ENCODE results near the gene S100A7A. TPM values are rescaled to one million over a fixed set of nuclear protein-coding genes. Genes with fewer than 3 reads are reported as not detected.

S100A7A gene
- total and polyA plus RNA-seq, 2 of the 8 experiments (the other 6 are each of a cell fraction or from before 2014, with no cell fraction given), result not detected

- TF ChIP-seq, protein P1, sequence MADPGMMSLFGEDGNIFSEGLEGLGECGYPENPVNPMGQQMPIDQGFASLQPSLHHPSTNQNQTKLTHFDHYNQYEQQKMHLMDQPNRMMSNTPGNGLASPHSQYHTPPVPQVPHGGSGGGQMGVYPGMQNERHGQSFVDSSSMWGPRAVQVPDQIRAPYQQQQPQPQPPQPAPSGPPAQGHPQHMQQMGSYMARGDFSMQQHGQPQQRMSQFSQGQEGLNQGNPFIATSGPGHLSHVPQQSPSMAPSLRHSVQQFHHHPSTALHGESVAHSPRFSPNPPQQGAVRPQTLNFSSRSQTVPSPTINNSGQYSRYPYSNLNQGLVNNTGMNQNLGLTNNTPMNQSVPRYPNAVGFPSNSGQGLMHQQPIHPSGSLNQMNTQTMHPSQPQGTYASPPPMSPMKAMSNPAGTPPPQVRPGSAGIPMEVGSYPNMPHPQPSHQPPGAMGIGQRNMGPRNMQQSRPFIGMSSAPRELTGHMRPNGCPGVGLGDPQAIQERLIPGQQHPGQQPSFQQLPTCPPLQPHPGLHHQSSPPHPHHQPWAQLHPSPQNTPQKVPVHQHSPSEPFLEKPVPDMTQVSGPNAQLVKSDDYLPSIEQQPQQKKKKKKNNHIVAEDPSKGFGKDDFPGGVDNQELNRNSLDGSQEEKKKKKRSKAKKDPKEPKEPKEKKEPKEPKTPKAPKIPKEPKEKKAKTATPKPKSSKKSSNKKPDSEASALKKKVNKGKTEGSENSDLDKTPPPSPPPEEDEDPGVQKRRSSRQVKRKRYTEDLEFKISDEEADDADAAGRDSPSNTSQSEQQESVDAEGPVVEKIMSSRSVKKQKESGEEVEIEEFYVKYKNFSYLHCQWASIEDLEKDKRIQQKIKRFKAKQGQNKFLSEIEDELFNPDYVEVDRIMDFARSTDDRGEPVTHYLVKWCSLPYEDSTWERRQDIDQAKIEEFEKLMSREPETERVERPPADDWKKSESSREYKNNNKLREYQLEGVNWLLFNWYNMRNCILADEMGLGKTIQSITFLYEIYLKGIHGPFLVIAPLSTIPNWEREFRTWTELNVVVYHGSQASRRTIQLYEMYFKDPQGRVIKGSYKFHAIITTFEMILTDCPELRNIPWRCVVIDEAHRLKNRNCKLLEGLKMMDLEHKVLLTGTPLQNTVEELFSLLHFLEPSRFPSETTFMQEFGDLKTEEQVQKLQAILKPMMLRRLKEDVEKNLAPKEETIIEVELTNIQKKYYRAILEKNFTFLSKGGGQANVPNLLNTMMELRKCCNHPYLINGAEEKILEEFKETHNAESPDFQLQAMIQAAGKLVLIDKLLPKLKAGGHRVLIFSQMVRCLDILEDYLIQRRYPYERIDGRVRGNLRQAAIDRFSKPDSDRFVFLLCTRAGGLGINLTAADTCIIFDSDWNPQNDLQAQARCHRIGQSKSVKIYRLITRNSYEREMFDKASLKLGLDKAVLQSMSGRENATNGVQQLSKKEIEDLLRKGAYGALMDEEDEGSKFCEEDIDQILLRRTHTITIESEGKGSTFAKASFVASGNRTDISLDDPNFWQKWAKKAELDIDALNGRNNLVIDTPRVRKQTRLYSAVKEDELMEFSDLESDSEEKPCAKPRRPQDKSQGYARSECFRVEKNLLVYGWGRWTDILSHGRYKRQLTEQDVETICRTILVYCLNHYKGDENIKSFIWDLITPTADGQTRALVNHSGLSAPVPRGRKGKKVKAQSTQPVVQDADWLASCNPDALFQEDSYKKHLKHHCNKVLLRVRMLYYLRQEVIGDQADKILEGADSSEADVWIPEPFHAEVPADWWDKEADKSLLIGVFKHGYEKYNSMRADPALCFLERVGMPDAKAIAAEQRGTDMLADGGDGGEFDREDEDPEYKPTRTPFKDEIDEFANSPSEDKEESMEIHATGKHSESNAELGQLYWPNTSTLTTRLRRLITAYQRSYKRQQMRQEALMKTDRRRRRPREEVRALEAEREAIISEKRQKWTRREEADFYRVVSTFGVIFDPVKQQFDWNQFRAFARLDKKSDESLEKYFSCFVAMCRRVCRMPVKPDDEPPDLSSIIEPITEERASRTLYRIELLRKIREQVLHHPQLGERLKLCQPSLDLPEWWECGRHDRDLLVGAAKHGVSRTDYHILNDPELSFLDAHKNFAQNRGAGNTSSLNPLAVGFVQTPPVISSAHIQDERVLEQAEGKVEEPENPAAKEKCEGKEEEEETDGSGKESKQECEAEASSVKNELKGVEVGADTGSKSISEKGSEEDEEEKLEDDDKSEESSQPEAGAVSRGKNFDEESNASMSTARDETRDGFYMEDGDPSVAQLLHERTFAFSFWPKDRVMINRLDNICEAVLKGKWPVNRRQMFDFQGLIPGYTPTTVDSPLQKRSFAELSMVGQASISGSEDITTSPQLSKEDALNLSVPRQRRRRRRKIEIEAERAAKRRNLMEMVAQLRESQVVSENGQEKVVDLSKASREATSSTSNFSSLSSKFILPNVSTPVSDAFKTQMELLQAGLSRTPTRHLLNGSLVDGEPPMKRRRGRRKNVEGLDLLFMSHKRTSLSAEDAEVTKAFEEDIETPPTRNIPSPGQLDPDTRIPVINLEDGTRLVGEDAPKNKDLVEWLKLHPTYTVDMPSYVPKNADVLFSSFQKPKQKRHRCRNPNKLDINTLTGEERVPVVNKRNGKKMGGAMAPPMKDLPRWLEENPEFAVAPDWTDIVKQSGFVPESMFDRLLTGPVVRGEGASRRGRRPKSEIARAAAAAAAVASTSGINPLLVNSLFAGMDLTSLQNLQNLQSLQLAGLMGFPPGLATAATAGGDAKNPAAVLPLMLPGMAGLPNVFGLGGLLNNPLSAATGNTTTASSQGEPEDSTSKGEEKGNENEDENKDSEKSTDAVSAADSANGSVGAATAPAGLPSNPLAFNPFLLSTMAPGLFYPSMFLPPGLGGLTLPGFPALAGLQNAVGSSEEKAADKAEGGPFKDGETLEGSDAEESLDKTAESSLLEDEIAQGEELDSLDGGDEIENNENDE (IDR thresholded peaks at IDR 0.05; ENCODE audit: insufficient replicate concordance, low read length), result no peak
- TF ChIP-seq ZNF274 (IDR thresholded peaks at IDR 0.05; ENCODE audit: borderline replicate concordance, extremely low read depth, low read length) (no peak), JUND (IDR thresholded peaks at IDR 0.05; ENCODE audit: low read length) (no peak), CHD2 (IDR thresholded peaks at IDR 0.05; ENCODE audit: low read length) (no peak), TAF1 (IDR thresholded peaks at IDR 0.05; ENCODE audit: low read depth, low read length) (no peak), SRF (IDR thresholded peaks at IDR 0.05; ENCODE audit: low read depth, low read length) (no peak), EP300 (IDR thresholded peaks at IDR 0.05; ENCODE audit: borderline replicate concordance in 1 of 2, low read depth in 2 of 2, low read length in 2 of 2) (no peak), SUZ12 (IDR thresholded peaks at IDR 0.05; ENCODE audit: low read length) (no peak), BCL11A (IDR thresholded peaks at IDR 0.05; ENCODE audit: low read depth in 2 of 2, low read length in 2 of 2) (no peak), POLR2A (IDR thresholded peaks at IDR 0.05; ENCODE audit: control extremely low read depth in 1 of 2, low read depth in 2 of 2, low read length in 2 of 2) (no peak), SIRT6 (IDR thresholded peaks at IDR 0.05; ENCODE audit: low read length) (no peak), GABPA (IDR thresholded peaks at IDR 0.05; ENCODE audit: borderline replicate concordance, insufficient read depth, low read length) (no peak), SP2 (IDR thresholded peaks at IDR 0.05; ENCODE audit: low read length) (no peak)
Measured at GRCh38 chr1:153426809-153427208, 10.5 kb downstream of the S100A7A start (continued).
